WTC11 (cell line): ENCODE results near the gene GAB2. TPM values are rescaled to one million over a fixed set of nuclear protein-coding genes. Genes with fewer than 3 reads are reported as not detected.

Experiments used
- ATAC-seq: fragments of 200-7000 bp; cut with Tn5 transposase; 2 replicates; pipeline ENCODE4 v1.10.0; 2021; ENCODE audit warnings: mild to moderate bottlenecking, moderate library complexity
- CTCF ChIA-PET: fragments of 300-600 bp; sonication (Branson Sonifier 250); formaldehyde crosslinking; loops from one replicate; lab custom pipeline; 2021; ENCODE audit warnings: antibody characterized with exemption; lab: Charles Lee
- POLR2A ChIA-PET: fragments of 350-600 bp; sonication (Branson Sonifier 250); formaldehyde crosslinking; loops from one replicate; lab custom pipeline; 2021; ENCODE audit warnings: antibody characterized with exemption; lab: Charles Lee
- DNase-seq: peaks from one replicate; pipeline ENCODE4 v3.0.0; 2021; ENCODE audit warnings: low spot score
- H3K27ac Mint-ChIP-seq: 2 replicates; pipeline ENCODE4 v1.8.0; 2021; ENCODE audit warnings: mixed read lengths
- H3K27me3 Mint-ChIP-seq: 2 replicates; pipeline ENCODE4 v1.8.0; 2021; ENCODE audit warnings: low read depth, mild to moderate bottlenecking, moderate library complexity, mixed read lengths
- H3K36me3 Mint-ChIP-seq: 2 replicates; pipeline ENCODE4 v1.8.0; 2021; ENCODE audit warnings: mixed read lengths
- H3K4me1 Mint-ChIP-seq: 2 replicates; pipeline ENCODE4 v1.8.0; 2022; ENCODE audit warnings: mixed read lengths
- H3K4me3 Mint-ChIP-seq: 2 replicates; pipeline ENCODE4 v1.8.0; 2021; ENCODE audit warnings: mild to moderate bottlenecking, moderate library complexity, mixed read lengths
- H3K9me3 Mint-ChIP-seq: 2 replicates; pipeline ENCODE4 v1.8.0; 2021; ENCODE audit warnings: mixed read lengths
- GRHL2 ChIP-seq: fragments of 250-450 bp; sonication (Bioruptor Pico); IDR thresholded peaks from 2 replicates; pipeline ENCODE4 v1.8.0; 2022; ENCODE audit warnings: mild to moderate bottlenecking, moderate library complexity; ENCODE audit not compliant: insufficient replicate concordance, severe bottlenecking
- KAT7 ChIP-seq: sonication (generic); formaldehyde crosslinking; IDR thresholded peaks from 2 replicates; pipeline ENCODE4 v1.8.1; 2023; ENCODE audit warnings: missing genetic modification reagents, mild to moderate bottlenecking, borderline replicate concordance
- RELA ChIP-seq: sonication (generic); formaldehyde crosslinking; IDR thresholded peaks from 2 replicates; pipeline ENCODE4 v1.8.1; 2022; ENCODE audit warnings: missing genetic modification reagents, mild to moderate bottlenecking, borderline replicate concordance
- TP53 ChIP-seq: sonication (generic); formaldehyde crosslinking; IDR thresholded peaks from 2 replicates; pipeline ENCODE4 v1.8.1; 2023; ENCODE audit warnings: mild to moderate bottlenecking, missing genetic modification reagents
- ZBTB21 ChIP-seq: sonication (generic); formaldehyde crosslinking; IDR thresholded peaks from 2 replicates; pipeline ENCODE4 v1.8.1; 2023; ENCODE audit warnings: mild to moderate bottlenecking, missing genetic modification reagents, borderline replicate concordance
- ZNF396 ChIP-seq: fragments of 250-450 bp; sonication (Bioruptor Pico); IDR thresholded peaks from 2 replicates; pipeline ENCODE4 v1.8.0; 2021; ENCODE audit warnings: mild to moderate bottlenecking, moderate library complexity, borderline replicate concordance
- ZNF423 ChIP-seq: fragments of 250-450 bp; sonication (Bioruptor Pico); IDR thresholded peaks from 2 replicates; pipeline ENCODE4 v2.1.2; 2022; ENCODE audit warnings: mild to moderate bottlenecking, moderate library complexity
- total RNA-seq: library from RNA; stranded (reverse); gene quantifications from 3 replicates; pipeline ENCODE4 v1.2.3, GENCODE V29; 2021
- TF ChIP-seq, protein P1 (sequence below): sonication (generic); formaldehyde crosslinking; IDR thresholded peaks from 2 replicates; pipeline ENCODE4 v1.8.0; 2022; ENCODE audit warnings: mild to moderate bottlenecking, missing genetic modification reagents
- TF ChIP-seq, protein P2 (sequence below): sonication (generic); formaldehyde crosslinking; IDR thresholded peaks from 2 replicates; pipeline ENCODE4 v1.8.1; 2022; ENCODE audit warnings: mild to moderate bottlenecking, missing genetic modification reagents, moderate library complexity, borderline replicate concordance
- TF ChIP-seq, protein P3 (sequence below): sonication (generic); formaldehyde crosslinking; IDR thresholded peaks from 2 replicates; pipeline ENCODE4 v1.8.0; 2022; ENCODE audit warnings: mild to moderate bottlenecking, missing genetic modification reagents
- TF ChIP-seq, protein P4 (sequence below): sonication (generic); formaldehyde crosslinking; IDR thresholded peaks from 2 replicates; pipeline ENCODE4 v1.8.0; 2023; ENCODE audit warnings: mild to moderate bottlenecking, missing genetic modification reagents
- TF ChIP-seq, protein P5 (sequence below): fragments of 250-450 bp; sonication (Bioruptor Pico); IDR thresholded peaks from 2 replicates; pipeline ENCODE4 v1.9.0; 2021; ENCODE audit warnings: mild to moderate bottlenecking
- TF ChIP-seq, protein P6 (sequence below): fragments of 250-450 bp; sonication (Bioruptor Pico); IDR thresholded peaks from 2 replicates; pipeline ENCODE4 v1.9.0; 2021; ENCODE audit warnings: mild to moderate bottlenecking, borderline replicate concordance
- TF ChIP-seq, protein P7 (sequence below): fragments of 250-450 bp; sonication (Bioruptor Pico); IDR thresholded peaks from 2 replicates; pipeline ENCODE4 v1.9.0; 2021; ENCODE audit warnings: moderate library complexity, mild to moderate bottlenecking, inconsistent platforms, borderline replicate concordance

Gene GAB2
- total RNA-seq, 1 experiment from 2014 or later = 10.6 TPM

DNA sequence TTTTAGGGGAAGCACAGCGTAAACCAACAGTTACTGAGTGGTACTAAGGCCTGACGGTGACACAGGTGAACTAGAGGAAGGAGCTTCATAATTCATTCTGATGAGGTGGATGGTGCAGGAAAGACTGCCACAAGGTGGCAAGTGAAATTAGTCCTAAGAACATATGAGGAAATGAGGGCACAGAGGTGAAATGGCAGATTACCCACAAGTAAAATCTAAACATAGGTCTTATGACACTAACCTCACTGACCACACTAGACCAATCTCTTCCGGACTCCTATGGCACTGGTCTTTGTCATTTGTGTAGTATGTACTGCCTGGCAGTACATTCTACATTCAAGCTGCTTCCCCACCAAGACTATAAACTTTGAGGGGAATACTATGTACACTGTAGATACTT, 20.2 kb downstream of the GAB2 start:
- Mint-ChIP-seq H3K27ac (no peak overlapping the region), H3K4me1 (peaks cover 28% of the 10 kb centered on the region), H3K4me3 (no peak overlapping the region), H3K9me3 (no peaks in the 10 kb centered on the region), H3K36me3 (no peaks in the 10 kb centered on the region), H3K27me3 (peaks cover 41% of the 10 kb centered on the region)
- CTCF ChIA-PET = interaction anchor here (0.5 to 0.8 kb wide), 2 partner anchors 25 to 30 kb away, joined by 3 read pairs; no protein-coding TSS in a partner anchor
- no peak for ATAC-seq
- DNase-seq = no peak
- POLR2A ChIA-PET = no interaction called here
- TF ChIP-seq, protein P1, sequence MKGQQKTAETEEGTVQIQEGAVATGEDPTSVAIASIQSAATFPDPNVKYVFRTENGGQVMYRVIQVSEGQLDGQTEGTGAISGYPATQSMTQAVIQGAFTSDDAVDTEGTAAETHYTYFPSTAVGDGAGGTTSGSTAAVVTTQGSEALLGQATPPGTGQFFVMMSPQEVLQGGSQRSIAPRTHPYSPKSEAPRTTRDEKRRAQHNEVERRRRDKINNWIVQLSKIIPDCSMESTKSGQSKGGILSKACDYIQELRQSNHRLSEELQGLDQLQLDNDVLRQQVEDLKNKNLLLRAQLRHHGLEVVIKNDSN = no peak
- TF ChIP-seq, protein P2, sequence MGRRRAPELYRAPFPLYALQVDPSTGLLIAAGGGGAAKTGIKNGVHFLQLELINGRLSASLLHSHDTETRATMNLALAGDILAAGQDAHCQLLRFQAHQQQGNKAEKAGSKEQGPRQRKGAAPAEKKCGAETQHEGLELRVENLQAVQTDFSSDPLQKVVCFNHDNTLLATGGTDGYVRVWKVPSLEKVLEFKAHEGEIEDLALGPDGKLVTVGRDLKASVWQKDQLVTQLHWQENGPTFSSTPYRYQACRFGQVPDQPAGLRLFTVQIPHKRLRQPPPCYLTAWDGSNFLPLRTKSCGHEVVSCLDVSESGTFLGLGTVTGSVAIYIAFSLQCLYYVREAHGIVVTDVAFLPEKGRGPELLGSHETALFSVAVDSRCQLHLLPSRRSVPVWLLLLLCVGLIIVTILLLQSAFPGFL (CRISPR knock-in tag) = no peak
- no peak for TF ChIP-seq KAT7 (CRISPR knock-in tag)
- TF ChIP-seq ZBTB21 (CRISPR knock-in tag) = no peak
- no peak for TF ChIP-seq ZNF396
- no peak for TF ChIP-seq GRHL2 (CRISPR knock-in tag)
- TF ChIP-seq, all 79 proteins: peak for 0

DNA sequence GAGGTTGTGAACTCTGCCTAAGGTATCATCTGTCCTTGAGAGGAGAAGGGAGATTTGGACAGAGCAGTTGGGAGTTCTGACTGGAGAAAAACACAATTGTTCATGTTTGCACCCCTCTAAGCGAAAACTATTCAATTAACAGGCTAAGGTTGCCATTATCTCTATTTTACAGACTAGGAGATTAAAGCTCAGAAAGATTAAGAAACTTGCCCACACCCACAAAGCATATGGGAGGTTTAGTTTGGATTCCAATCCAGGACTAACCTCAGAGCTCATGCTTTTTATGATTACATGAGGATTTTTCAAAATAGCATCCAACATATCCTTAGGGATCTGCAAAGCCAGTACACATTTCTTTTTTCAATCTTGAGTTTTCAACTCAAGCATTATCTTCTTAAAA, 22.0 kb downstream of the GAB2 start:
- Mint-ChIP-seq H3K4me1 (peaks cover 24% of the 10 kb centered on the region), H3K27ac (no peak overlapping the region), H3K27me3 (peaks cover 32% of the 10 kb centered on the region), H3K4me3 (no peak overlapping the region), H3K36me3 (no peaks in the 10 kb centered on the region), H3K9me3 (no peaks in the 10 kb centered on the region)
- DNase-seq (no peak), ATAC-seq (no peak)
- no peak for TF ChIP-seq RELA
- TF ChIP-seq, protein P3, sequence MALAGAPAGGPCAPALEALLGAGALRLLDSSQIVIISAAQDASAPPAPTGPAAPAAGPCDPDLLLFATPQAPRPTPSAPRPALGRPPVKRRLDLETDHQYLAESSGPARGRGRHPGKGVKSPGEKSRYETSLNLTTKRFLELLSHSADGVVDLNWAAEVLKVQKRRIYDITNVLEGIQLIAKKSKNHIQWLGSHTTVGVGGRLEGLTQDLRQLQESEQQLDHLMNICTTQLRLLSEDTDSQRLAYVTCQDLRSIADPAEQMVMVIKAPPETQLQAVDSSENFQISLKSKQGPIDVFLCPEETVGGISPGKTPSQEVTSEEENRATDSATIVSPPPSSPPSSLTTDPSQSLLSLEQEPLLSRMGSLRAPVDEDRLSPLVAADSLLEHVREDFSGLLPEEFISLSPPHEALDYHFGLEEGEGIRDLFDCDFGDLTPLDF (CRISPR knock-in tag) = no peak
- TF ChIP-seq, protein P4, sequence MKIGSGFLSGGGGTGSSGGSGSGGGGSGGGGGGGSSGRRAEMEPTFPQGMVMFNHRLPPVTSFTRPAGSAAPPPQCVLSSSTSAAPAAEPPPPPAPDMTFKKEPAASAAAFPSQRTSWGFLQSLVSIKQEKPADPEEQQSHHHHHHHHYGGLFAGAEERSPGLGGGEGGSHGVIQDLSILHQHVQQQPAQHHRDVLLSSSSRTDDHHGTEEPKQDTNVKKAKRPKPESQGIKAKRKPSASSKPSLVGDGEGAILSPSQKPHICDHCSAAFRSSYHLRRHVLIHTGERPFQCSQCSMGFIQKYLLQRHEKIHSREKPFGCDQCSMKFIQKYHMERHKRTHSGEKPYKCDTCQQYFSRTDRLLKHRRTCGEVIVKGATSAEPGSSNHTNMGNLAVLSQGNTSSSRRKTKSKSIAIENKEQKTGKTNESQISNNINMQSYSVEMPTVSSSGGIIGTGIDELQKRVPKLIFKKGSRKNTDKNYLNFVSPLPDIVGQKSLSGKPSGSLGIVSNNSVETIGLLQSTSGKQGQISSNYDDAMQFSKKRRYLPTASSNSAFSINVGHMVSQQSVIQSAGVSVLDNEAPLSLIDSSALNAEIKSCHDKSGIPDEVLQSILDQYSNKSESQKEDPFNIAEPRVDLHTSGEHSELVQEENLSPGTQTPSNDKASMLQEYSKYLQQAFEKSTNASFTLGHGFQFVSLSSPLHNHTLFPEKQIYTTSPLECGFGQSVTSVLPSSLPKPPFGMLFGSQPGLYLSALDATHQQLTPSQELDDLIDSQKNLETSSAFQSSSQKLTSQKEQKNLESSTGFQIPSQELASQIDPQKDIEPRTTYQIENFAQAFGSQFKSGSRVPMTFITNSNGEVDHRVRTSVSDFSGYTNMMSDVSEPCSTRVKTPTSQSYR (CRISPR knock-in tag) = no peak
- TF ChIP-seq, protein P5, sequence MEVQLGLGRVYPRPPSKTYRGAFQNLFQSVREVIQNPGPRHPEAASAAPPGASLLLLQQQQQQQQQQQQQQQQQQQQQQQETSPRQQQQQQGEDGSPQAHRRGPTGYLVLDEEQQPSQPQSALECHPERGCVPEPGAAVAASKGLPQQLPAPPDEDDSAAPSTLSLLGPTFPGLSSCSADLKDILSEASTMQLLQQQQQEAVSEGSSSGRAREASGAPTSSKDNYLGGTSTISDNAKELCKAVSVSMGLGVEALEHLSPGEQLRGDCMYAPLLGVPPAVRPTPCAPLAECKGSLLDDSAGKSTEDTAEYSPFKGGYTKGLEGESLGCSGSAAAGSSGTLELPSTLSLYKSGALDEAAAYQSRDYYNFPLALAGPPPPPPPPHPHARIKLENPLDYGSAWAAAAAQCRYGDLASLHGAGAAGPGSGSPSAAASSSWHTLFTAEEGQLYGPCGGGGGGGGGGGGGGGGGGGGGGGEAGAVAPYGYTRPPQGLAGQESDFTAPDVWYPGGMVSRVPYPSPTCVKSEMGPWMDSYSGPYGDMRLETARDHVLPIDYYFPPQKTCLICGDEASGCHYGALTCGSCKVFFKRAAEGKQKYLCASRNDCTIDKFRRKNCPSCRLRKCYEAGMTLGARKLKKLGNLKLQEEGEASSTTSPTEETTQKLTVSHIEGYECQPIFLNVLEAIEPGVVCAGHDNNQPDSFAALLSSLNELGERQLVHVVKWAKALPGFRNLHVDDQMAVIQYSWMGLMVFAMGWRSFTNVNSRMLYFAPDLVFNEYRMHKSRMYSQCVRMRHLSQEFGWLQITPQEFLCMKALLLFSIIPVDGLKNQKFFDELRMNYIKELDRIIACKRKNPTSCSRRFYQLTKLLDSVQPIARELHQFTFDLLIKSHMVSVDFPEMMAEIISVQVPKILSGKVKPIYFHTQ (CRISPR knock-in tag) = no peak
- TF ChIP-seq, protein P6, sequence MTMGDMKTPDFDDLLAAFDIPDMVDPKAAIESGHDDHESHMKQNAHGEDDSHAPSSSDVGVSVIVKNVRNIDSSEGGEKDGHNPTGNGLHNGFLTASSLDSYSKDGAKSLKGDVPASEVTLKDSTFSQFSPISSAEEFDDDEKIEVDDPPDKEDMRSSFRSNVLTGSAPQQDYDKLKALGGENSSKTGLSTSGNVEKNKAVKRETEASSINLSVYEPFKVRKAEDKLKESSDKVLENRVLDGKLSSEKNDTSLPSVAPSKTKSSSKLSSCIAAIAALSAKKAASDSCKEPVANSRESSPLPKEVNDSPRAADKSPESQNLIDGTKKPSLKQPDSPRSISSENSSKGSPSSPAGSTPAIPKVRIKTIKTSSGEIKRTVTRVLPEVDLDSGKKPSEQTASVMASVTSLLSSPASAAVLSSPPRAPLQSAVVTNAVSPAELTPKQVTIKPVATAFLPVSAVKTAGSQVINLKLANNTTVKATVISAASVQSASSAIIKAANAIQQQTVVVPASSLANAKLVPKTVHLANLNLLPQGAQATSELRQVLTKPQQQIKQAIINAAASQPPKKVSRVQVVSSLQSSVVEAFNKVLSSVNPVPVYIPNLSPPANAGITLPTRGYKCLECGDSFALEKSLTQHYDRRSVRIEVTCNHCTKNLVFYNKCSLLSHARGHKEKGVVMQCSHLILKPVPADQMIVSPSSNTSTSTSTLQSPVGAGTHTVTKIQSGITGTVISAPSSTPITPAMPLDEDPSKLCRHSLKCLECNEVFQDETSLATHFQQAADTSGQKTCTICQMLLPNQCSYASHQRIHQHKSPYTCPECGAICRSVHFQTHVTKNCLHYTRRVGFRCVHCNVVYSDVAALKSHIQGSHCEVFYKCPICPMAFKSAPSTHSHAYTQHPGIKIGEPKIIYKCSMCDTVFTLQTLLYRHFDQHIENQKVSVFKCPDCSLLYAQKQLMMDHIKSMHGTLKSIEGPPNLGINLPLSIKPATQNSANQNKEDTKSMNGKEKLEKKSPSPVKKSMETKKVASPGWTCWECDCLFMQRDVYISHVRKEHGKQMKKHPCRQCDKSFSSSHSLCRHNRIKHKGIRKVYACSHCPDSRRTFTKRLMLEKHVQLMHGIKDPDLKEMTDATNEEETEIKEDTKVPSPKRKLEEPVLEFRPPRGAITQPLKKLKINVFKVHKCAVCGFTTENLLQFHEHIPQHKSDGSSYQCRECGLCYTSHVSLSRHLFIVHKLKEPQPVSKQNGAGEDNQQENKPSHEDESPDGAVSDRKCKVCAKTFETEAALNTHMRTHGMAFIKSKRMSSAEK (CRISPR knock-in tag) = no peak
- no peak for TF ChIP-seq TP53 (CRISPR knock-in tag)
- TF ChIP-seq, protein P7, sequence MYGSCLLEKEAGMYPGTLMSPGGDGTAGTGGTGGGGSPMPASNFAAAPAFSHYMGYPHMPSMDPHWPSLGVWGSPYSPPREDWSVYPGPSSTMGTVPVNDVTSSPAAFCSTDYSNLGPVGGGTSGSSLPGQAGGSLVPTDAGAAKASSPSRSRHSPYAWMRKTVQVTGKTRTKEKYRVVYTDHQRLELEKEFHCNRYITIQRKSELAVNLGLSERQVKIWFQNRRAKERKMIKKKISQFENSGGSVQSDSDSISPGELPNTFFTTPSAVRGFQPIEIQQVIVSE (CRISPR knock-in tag) = no peak
- TF ChIP-seq ZNF423 (CRISPR knock-in tag) = no peak
- POLR2A ChIA-PET = no interaction called here
- CTCF ChIA-PET = no interaction called here
